GM18505 (cell line): ENCODE results near the gene IGSF9B.

ENCODE experiments used
- ATAC-seq: cut with Tn5 transposase; IDR thresholded peaks from one replicate; pipeline ENCODE4 v1.9.1; 2021; ENCODE audit not compliant: unreplicated experiment
- POLR2A ChIP-seq: IDR thresholded peaks from 4 replicates; pipeline ENCODE4 v1.6.1; 2011; ENCODE audit warnings: borderline replicate concordance; ENCODE audit not compliant: insufficient read depth, insufficient read length; ENCODE audit errors: extremely low read depth

Gene IGSF9B

DNA sequence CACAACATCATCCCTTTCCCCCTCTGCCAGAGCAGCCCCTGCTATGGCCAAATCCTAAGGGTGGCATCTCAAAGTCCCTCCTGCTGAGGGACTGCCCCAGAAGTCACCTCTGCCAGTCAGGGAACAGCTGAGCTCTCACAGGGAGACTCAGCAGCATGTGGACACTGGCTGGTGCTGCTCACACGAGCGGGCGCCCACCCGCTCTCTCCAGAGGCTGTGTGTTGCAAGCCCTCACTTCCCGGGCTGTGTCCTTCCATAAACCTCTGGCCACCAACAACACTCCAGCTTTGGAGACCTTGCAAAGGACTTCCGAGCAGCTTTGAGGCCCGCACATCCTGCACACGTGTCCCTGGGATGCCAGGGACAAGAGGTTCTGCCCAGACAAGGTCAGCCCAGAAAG, 2.8 kb downstream of the IGSF9B start:
- TF ChIP-seq POLR2A, result no peak
- no peak for ATAC-seq

DNA sequence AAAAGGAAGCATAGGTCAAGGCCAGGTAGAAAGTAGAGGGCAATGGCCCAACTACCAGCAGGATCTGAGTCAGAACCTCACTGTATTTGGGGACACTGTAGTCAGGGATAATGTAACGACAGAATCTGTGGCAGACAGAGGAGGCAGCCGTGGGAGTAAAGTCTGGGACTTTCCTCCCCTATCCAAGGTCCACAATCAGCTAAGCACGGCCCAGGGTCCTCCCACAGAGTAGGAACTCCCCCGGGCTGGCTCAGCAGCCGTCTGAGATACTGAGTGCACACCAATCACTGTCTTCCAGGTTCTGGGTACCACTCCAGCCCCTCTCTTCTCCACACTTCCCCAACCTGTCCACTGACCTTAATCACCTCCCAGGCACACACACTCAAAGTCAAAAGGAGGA, 3.2 kb downstream of the IGSF9B start:
- ATAC-seq, result no peak
- TF ChIP-seq POLR2A, result no peak

DNA sequence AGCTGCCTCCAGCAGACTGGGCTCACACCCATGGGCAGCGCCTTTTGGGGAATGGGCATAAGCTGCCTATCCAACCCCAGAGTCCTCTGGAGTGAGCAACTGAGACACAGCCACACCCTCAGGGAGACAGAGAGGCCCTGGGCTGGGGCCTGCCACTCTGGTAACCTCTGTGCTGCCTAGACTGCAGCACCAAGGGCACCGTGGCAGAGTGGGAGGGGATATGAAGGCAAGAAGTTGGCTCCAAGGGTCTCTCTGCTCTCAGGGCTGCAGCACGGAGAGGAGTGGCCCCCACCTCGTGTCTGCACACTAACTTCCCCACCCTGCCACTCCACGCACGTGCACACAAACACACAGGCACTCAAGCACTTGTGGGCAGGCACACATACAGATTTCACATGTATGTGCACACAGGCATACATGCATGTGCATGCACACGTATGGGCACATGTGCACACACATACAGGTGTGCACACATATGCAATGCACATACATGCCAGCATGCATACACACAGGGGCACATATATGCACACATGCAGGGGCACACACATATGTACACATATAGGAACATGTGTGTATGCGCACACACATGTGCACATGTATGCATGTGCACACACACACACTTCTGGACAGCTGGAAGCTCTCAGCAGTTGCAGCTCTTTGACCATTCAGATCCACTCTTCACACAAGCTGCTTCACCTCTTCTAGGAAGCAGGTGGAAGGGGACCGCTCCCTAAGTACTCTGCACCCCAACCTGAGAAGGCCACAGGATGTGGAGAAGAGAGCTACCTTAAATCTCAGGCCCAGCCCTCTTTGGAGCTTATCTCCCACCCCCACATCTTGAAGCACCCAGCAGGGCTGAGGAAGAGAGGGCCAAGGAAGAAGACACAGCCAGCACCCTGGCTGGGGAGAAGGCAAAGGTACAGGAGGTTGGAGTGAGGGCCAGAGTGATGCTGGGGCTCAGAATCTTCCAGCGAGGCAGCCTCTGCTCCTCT, 4.3 kb downstream of the IGSF9B start:
- no peak for ATAC-seq
- no peak for TF ChIP-seq POLR2A

DNA sequence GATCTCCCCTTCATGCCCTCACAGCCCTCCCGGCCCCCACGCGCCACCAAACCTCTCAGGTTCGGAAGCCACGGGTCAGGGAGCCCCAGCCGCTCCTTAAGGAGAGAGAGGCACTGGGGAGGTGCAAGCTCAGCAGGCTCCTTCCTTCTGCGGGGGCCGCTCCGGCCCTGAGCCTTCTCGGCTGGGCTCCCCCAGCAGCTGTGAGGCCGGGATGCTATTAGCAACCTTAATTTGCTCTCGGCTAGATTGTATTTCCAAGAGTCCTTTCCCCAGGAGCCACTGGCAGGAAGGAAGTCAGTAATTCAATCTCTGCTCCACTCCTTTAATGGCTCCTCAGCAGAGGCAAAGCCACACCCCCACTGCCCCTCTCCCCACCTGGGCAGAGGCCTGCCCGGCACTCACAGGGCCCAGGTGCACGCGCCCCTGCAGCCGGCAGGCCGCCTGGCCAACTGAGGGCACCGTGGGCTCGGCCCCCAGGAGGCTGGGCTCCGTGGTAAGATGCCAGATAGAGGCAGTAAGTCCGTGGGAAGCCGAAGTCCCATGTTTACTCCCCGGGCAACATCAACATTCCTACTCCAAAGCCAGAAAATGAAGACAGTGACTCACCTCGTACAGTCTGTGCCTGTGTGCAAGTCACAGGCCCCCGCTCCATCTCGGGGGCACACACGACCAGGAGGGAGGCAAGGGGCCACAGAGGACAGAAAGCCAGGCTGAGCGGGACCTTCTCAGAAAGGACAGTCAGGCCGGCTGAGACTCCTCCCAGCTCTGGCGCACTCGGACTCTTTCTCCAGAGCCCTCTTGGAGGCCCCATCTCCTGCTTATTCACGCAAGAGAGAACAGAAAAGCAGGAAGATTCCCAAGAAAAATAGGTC, 5.2 kb downstream of the IGSF9B start:
- no peak for ATAC-seq

DNA sequence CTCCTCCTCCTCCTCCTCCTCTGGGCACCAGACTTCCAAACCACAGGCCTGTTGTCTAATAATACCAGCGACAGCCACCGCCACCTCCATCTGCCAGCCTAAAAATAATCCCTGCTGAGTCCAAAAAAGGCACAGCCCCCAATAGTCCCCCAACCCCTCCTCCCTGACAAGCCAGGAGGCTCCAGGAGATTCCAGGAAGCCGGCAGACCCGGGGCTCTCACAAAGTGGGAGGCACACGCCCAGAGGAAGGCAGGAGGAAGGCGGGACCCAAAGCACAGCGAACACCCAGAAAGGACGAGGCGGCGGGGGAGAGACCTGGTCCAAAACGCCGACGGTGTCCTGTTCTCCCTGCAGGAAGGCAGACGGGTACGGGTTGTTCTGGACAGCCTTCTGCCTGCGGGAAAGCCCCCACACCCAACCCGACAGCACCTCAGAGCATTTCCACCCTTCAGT, 5.9 kb downstream of the IGSF9B start:
- ATAC-seq, result no peak
- TF ChIP-seq POLR2A, result no peak

More for the DNA sequence above, 5.2 kb downstream of the IGSF9B start:
- no peak for TF ChIP-seq POLR2A

DNA sequence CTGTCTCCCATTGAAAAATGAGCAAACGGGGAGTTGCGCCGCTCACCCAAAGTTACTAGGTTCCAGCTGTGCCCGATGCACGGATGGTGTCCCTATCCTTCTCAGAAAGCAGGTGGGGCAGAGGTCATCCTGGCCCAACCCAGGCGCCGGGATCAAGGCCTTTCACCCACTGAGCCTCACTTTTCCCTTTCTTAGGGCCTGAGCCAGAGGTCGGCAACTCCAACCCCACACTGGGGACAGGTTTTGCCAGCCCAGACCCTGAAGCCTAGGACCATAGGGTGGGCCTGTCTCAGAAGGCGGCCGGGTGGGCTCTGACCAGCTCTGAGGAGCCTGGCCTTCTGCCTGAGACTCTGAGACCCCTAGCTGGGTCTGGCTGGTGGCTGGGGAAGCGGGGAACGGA, 6.3 kb downstream of the IGSF9B start:
- no peak for TF ChIP-seq POLR2A
- ATAC-seq, result no peak

DNA sequence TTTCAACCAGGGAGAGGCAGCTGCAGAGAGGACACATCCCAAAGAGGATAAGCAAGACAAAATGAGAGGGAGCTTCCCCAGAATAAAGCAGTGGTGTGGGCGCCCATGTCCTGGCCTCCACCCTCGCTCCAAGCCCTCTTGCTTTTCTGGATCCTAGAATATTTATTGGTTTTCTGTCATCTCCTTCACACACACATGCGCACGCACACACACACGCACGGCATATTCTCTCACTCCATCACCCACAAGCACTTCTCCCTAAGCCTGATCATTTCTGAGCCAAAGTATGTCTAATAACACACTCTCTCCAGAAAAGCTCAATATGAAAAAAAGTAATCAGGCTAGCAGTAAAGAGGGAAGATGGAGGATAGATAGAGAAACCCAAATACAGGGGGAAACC, 7.6 kb downstream of the IGSF9B start:
- ATAC-seq, result no peak
- no peak for TF ChIP-seq POLR2A

DNA sequence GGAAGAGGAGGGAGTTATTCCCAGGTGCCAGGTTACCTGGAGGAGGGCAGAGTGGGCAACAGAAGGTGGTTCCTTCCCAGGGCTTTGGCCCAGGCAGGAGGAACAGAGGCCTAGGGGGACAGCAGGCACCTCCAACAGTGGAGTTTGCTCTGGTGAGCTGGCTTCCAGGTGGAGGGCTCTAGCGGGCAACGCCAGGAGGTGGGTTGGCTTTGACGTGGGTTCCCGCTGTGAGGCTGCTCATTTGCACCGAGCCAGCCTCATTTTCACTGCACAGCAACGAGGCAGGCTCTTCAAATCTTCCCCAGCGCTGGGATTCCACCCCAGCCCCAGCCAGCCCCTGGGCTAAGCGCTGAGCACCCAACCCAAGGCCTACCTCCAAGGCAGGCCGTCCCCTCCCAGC, 8.1 kb downstream of the IGSF9B start:
- TF ChIP-seq POLR2A, result no peak
- ATAC-seq, result no peak

DNA sequence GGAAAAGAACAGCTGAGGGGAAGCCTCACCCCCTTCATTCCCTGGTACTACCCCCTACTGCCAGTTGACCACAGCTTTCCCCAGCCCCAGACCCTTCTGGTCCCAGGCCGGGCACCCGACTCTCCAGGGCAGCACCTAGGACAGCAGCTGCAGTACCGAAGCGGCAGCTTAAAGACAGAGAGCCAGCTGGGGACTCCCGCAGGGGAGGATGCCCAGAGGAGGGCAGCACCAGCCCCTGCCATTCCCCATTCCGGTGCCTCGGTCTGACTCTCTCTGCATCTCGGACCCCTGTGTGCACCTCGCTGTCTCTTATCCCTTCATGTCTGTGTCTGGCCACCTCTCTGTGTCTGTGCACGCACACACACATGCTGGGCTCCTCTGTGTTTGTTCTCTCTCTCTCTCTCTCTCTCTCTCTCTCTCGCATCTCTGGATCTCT, 9.4 kb downstream of the IGSF9B start:
- peak; percentile 52 for ATAC-seq
- no peak for TF ChIP-seq POLR2A

DNA sequence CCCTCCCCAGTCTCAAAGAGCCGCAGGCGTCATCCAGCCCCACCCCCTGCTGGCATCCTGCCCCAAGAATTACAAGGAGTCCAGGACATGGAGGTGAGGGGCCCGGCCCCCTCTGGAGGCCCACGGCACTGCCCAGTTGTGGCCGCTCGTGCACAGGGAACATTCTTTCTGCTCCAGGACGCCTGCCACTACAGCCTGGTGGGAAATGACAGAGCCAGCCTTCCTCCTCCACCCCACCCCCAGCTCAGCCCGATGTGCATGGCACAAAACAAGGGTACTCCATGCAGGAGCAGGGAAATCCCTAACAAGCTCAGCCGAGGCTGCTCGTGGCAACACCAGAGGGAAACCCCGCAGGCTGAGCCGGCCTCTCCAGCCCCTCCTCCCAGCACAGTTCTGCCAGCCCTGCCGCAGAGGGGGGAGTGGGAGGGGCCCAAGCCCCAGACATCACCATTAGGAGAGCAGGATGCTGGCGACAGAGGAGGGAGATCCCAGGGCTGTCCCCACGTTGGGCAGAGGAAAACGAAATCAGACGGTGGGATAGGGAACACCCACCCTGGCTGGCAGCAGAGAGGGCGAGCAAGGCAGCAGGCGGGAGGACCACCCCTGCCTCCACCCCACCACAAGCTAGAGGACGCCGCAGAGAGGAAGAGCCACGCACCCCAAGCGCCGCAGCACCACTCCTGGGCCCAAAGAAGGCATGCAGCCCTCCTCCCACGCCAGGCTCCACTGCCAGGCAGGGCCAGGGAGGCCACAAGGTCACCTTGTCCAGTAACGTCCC, 10.0 kb downstream of the IGSF9B start:
- TF ChIP-seq POLR2A, result no peak
- ATAC-seq, result peak; percentile 13

DNA sequence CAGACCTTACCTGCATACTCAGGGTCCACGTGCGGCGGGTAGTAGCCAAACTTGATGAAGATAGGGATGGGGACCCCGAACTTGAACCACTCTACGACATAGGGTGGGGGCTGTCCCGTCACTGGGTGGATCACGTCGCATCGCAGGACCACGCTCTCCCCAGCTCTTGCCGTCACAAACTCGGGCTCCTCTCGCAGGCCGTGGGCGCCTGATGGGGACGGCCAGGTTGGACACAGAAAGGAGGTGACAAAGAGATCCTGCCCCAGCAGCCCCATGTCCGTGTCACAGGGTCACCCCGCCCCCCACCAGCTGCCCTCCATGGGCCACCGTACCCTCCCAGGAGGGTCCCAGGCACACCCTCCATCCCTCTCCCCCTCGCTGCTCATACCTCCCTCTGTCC, 10.7 kb downstream of the IGSF9B start:
- no peak for ATAC-seq
- TF ChIP-seq POLR2A, result no peak

DNA sequence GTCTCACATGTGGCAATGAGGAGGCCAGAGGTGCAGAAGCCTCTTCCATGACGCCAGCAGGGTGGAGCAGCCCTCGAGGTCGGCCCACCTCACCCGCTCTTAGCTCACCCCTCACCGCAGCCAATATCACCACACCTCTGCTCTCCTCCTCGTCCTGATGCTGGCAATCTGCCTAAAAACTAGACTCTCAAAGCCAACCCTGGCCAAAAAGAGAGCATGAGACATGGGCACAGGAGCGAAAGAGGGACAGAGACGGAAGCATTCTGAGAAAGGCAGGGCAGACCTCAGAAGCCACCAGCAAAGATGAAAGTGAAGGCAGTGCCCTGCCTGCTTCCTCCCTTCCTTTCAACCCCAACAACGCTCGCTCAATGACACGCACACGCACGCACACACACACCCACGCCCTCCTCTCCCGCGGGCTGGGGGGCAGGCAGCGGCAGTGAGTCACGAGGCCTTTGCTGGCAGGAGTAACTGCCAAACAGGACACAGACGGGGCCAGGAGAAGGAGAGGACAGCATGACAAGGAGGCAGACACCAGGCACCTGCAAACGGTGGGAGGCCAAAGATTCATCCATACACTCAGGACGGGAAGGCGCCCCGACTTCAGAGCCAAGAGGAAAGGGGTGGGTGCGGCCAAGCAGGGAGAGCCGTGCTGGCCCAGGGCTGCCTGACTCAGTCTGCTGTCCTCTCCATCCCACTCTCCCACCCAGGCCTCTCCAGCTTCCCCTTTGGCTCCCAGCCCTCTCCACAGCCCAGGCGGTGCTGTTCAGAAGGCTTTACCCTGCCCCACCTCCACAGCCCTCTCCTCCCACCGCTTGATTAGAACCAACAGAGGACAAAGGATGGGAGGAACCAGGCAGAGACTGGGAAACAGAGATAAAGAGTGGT, 11.4 kb downstream of the IGSF9B start:
- TF ChIP-seq POLR2A, result no peak
- ATAC-seq, result no peak
